Right lobe of liver (tissue), 4 donors: ENCODE results near the gene HINT2.

ENCODE experiments used
- CTCF ChIP-seq, 4 donors: fragments of 200-600 bp in 3 of 4; fragments of 450-650 bp in 1 of 4; IDR thresholded peaks; one replicate each; pipeline versions ENCODE4 v1.5.1 to v1.8.0; 2016 to 2022; ENCODE audit warnings: antibody characterized with exemption in 4 of 4, mild to moderate bottlenecking in 2 of 4
- POLR2A ChIP-seq: fragments of 450-650 bp; IDR thresholded peaks from one replicate; pipeline ENCODE4 v1.6.1; 2017; ENCODE audit warnings: antibody characterized with exemption, mild to moderate bottlenecking
- donor health status: DM: no; HTN: no; CAD: no.
- donor health status: DM: no; HTN: no; CAD: no.
- donor health status: DM: no; HTN: yes; CAD: no.

- TF ChIP-seq CTCF (IDR thresholded peaks at IDR 0.05): no peak
- TF ChIP-seq POLR2A: no peak
Measured at GRCh38 chr9:35795695-35796094, 19.1 kb downstream of the HINT2 start.
